OCI-LY3 (cell line): ENCODE results near the gene MYB.

Experiments
- H2AFZ ChIP-seq: fragments of 200-600, 300-600 bp; shearing (Covaris generic); 2 replicates; pipeline ENCODE4 v1.6.0; 2014; ENCODE audit warnings: antibody characterized with exemption, low read depth, low read length
- H3K27ac ChIP-seq: fragments of 200-600, 300-600 bp; sonication (generic); 2 replicates; pipeline ENCODE4 v1.5.1; 2014; ENCODE audit warnings: mild to moderate bottlenecking, low read length, moderate library complexity, mixed read lengths
- H3K27me3 ChIP-seq: fragments of 200-600, 300-600 bp; sonication (generic); 2 replicates; pipeline ENCODE4 v1.6.1; 2014; ENCODE audit warnings: low read depth, low read length, mixed read lengths
- H3K36me3 ChIP-seq: fragments of 200-600, 300-600 bp; sonication (generic); replicated peaks from 2 replicates; pipeline ENCODE3; 2014; ENCODE audit warnings: low read depth, low read length, mixed read lengths
- H3K4me1 ChIP-seq: fragments of 300-600, 200-600 bp; sonication (generic); 2 replicates; pipeline ENCODE4 v1.6.1; 2014; ENCODE audit warnings: low read length, mixed read lengths
- H3K4me2 ChIP-seq: fragments of 200-600, 300-600 bp; sonication (generic); 2 replicates; pipeline ENCODE4 v1.6.1; 2014; ENCODE audit warnings: low read length, mixed read lengths
- H3K4me3 ChIP-seq: fragments of 300-600, 200-600 bp; sonication (generic); 2 replicates; pipeline ENCODE4 v1.5.1; 2014; ENCODE audit warnings: antibody characterized with exemption, mild to moderate bottlenecking, low read length, moderate library complexity
- H3K79me2 ChIP-seq: fragments of 300-600, 200-600 bp; shearing (Covaris generic); 2 replicates; pipeline ENCODE4 v1.6.1; 2014; ENCODE audit warnings: mild to moderate bottlenecking, low read length, mixed read lengths
- H3K9ac ChIP-seq: fragments of 300-600, 200-600 bp; shearing (Covaris generic); 2 replicates; pipeline ENCODE4 v1.6.0; 2014; ENCODE audit warnings: mild to moderate bottlenecking, low read length, moderate library complexity
- H3K9me3 ChIP-seq: fragments of 200-600, 300-600 bp; shearing (Covaris generic); 2 replicates; pipeline ENCODE4 v1.6.1; 2014; ENCODE audit warnings: low read length, mixed read lengths; ENCODE audit not compliant: insufficient read depth
- H4K20me1 ChIP-seq: fragments of 200-600, 300-600 bp; sonication (generic); 2 replicates; pipeline ENCODE4 v1.6.1; 2016; ENCODE audit warnings: low read length, mixed read lengths; ENCODE audit not compliant: insufficient read depth
- EZH2phosphoT487 ChIP-seq: fragments of 200-600 bp; shearing (Covaris generic); IDR thresholded peaks from 2 replicates; pipeline ENCODE4 v1.6.1; 2018; ENCODE audit warnings: antibody characterized with exemption, mixed run types, low read depth
- TF ChIP-seq, protein P1 (sequence below): fragments of 200-600, 300-600 bp; sonication (generic); IDR thresholded peaks from 2 replicates; pipeline ENCODE4 v1.5.1; 2014; ENCODE audit warnings: antibody characterized with exemption, low read length, low read depth

Gene MYB

DNA sequence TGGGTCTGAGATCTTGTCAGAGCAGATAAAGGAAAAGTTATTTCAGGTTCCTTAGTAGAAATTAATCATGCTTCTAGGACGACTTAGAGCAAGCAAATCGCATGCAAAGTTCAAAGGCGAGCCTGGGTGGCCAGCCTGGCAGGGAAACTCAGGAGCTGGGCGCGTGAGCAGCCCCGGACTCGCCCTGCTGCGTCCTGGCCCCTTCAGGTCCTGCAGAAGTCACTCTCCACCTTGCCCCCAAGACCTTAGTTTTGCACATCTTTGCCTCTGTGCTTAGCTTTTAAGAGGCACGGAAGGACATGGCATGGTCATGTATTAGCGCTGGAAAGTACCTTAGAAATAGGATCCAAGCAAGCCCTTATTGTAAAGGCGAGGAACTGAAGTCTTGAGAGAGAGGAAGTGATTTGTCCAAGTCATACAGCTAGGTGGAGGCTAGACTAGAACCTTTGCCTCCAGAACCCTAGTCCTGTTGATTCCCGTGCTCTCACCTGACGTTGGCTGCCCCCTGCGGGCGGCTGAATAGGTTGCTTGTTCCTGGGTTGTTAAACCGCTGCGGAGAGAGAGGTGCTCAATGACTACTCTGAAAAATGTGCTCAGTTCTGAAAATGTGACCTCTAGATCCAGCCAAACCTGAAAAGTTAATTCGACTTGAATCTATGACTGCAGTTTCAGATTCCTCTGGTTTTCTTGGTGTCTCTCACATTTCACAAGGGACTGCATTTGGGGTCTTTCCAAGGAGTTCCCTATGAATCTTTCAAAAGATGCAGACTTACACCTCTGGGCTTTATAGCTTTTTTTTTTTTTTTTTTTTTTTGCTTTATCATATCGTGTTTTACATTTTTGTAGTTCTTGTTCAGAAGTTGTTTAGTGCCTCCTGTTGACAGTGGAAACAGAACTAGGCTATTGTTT lies 2.7 kb downstream of the MYB start:
- Histone ChIP-seq H3K27ac (peak overlapping the region; percentile 100), H3K36me3 (peaks cover 16% of the 10 kb centered on the region), H3K9ac (peak overlapping the region; percentile 91), H3K4me1 (peaks cover 28% of the 10 kb centered on the region), H3K79me2 (peaks cover 31% of the 10 kb centered on the region), H3K27me3 (no peaks in the 10 kb centered on the region), H3K9me3 (no peaks in the 10 kb centered on the region), H2AFZ (peak overlapping the region; percentile 32; the same call in 1 of the 2 replicates), H4K20me1 (no peaks in the 10 kb centered on the region), H3K4me3 (peak overlapping the region; percentile 90), H3K4me2 (peak overlapping the region; percentile 92)
- no peak for TF ChIP-seq EZH2phosphoT487
- TF ChIP-seq, protein P1, sequence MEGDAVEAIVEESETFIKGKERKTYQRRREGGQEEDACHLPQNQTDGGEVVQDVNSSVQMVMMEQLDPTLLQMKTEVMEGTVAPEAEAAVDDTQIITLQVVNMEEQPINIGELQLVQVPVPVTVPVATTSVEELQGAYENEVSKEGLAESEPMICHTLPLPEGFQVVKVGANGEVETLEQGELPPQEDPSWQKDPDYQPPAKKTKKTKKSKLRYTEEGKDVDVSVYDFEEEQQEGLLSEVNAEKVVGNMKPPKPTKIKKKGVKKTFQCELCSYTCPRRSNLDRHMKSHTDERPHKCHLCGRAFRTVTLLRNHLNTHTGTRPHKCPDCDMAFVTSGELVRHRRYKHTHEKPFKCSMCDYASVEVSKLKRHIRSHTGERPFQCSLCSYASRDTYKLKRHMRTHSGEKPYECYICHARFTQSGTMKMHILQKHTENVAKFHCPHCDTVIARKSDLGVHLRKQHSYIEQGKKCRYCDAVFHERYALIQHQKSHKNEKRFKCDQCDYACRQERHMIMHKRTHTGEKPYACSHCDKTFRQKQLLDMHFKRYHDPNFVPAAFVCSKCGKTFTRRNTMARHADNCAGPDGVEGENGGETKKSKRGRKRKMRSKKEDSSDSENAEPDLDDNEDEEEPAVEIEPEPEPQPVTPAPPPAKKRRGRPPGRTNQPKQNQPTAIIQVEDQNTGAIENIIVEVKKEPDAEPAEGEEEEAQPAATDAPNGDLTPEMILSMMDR, result peak; percentile 70

GRCh38 chr6:135185483-135185882 lies 4.4 kb downstream of the MYB start:
- Histone ChIP-seq H2AFZ (no peak overlapping the region), H3K4me2 (no peak overlapping the region), H3K9me3 (no peaks in the 10 kb centered on the region), H3K9ac (no peak overlapping the region), H3K4me3 (no peak overlapping the region), H3K36me3 (peaks cover 10% of the 10 kb centered on the region), H3K79me2 (peaks cover 18% of the 10 kb centered on the region), H3K27ac (no peak overlapping the region), H3K4me1 (peaks cover 30% of the 10 kb centered on the region), H3K27me3 (no peaks in the 10 kb centered on the region), H4K20me1 (no peaks in the 10 kb centered on the region)
- TF ChIP-seq EZH2phosphoT487, result no peak

- Histone ChIP-seq H3K27ac (no peak overlapping the region), H3K4me2 (no peak overlapping the region), H3K79me2 (peaks cover 11% of the 10 kb centered on the region), H3K4me1 (peaks cover 35% of the 10 kb centered on the region), H3K27me3 (no peaks in the 10 kb centered on the region), H3K9me3 (no peaks in the 10 kb centered on the region), H4K20me1 (no peaks in the 10 kb centered on the region), H3K9ac (no peak overlapping the region), H3K4me3 (no peak overlapping the region), H2AFZ (no peak overlapping the region), H3K36me3 (peaks cover 7% of the 10 kb centered on the region)
- TF ChIP-seq EZH2phosphoT487, result no peak
- TF ChIP-seq, protein P1, result no peak
These were observed 5.1 kb downstream of the MYB start for GRCh38 chr6:135186255-135186654.

GRCh38 chr6:135187372-135187771 lies 6.3 kb downstream of the MYB start:
- Histone ChIP-seq H3K4me2 (no peak overlapping the region), H3K4me1 (peaks cover 46% of the 10 kb centered on the region), H2AFZ (no peak overlapping the region), H3K79me2 (no peaks in the 10 kb centered on the region), H4K20me1 (no peaks in the 10 kb centered on the region), H3K27ac (no peak overlapping the region), H3K27me3 (no peaks in the 10 kb centered on the region), H3K4me3 (no peak overlapping the region), H3K9ac (no peak overlapping the region), H3K36me3 (no peaks in the 10 kb centered on the region), H3K9me3 (no peaks in the 10 kb centered on the region)
- TF ChIP-seq, protein P1, result no peak
- no peak for TF ChIP-seq EZH2phosphoT487
